NCI-H2081 treated with DMSO at 0.1 percent for 48 hours (cell line): Measurements from ENCODE around the gene LRRC55.

ENCODE experiments used
- DNase-seq: peaks from one replicate; lab custom pipeline; 2025; lab: John Stamatoyannopoulos, UW

LRRC55 gene, protein sequence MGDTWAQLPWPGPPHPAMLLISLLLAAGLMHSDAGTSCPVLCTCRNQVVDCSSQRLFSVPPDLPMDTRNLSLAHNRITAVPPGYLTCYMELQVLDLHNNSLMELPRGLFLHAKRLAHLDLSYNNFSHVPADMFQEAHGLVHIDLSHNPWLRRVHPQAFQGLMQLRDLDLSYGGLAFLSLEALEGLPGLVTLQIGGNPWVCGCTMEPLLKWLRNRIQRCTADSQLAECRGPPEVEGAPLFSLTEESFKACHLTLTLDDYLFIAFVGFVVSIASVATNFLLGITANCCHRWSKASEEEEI

DNA sequence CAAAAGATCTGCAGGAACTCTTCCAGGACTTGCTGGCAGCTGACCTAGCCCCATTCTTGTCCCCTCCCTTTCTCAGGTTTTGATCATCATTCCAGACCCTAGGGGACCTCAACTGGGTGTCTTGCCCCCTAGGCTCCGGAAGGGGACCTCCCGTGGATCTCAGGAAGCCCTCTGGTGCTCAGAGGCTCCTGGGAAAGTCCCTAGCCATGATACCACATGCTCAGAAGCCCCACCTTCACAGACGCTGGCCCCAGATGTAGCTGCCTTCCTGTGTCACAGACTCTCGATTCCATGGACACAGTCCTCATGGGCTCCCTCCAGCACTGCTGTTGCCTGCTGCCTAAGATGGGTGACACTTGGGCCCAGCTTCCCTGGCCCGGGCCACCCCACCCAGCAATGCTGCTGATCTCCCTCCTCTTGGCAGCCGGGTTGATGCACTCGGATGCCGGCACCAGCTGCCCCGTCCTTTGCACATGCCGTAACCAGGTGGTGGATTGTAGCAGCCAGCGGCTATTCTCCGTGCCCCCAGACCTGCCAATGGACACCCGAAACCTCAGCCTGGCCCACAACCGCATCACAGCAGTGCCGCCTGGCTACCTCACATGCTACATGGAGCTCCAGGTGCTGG is at the start of gene LRRC55:
Gene LRRC55 (plus strand): TSS at position 276 of the 628 bp plus-strand sequence. CDS start 70 bp downstream, at position 346.
- no peak for DNase-seq

- no peak for DNase-seq
Measured at GRCh38 chr11:57133366-57134038, 48.3 kb upstream of the LRRC55 start.

- no peak for DNase-seq
Measured at GRCh38 chr11:57134284-57134683, 47.5 kb upstream of the LRRC55 start.

DNA sequence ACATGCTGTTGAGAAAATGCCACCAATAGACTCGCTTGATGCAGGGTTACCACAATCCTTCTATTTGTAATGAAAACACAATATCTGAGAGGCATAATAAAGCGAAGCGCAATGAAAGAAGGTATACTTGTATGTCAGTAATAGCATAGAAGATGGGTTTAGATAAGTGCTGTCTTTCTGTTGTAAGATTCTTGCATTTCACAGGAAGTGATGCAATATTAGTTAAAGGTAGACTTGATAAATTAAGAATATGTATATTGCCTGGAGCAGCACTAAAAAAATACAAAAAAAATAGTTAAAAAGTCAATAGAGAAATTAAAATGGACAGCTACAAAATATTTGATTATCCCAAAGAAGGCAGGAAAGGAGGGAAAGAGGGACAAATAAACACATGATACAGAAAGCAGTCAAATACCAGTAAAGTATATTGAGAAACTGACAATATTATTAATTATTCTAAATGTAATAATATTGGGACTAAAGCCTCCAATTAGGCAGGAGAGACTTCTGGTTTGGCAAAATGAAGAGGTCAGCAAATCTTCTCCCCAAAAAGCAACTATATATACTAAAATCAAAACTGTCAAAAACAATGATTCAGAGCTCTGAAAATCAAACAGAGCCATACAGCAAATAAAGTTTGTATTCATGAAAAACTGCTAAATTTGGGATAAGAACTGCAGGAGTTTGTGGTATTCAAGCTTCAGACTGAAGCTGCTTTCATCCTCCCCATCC is 46.6 kb upstream of the LRRC55 start:
- DNase-seq, result no peak

DNA sequence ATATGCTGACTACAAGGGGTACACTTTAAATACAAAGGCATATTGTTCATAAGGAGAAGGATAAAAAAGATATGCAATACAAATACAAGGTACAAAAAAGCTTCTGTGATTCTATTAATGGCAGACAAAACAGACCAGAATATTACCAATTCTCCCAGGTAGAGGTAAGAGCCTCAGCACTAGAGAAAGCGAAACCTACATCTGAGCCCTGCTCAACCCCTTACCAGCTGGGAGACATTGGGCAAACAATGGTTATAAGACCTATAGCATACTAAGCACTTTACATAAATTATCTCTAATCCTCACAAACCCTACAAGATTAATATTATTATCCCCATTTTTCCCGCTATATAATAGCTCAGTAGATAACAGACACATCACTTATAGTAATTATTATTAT is 41.2 kb upstream of the LRRC55 start:
- DNase-seq, result no peak

- no peak for DNase-seq
Measured at GRCh38 chr11:57143459-57143858, 38.3 kb upstream of the LRRC55 start.

DNA sequence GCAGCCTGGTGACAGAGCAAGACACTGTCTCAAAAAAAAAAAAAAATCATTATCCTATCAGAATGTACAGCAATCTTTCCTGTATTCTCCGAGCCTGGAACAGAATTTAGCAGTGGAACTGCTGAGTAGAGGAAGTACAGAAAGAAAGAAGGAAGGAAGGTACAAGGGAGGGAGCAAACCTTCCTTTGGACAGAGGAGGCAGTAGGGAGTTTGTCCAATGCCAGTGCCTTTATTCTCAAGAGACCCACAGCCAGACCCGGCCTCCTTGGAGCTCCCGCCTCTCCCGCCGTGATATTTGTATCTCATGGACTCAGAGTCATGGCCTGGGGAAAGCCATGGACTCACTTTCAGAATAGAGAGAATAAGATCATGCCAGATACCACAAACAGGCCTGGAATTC is 37.7 kb upstream of the LRRC55 start:
- no peak for DNase-seq

- no peak for DNase-seq
Measured at GRCh38 chr11:57144531-57145320, 37.0 kb upstream of the LRRC55 start.

- no peak for DNase-seq
Measured at GRCh38 chr11:57146301-57146700, 35.5 kb upstream of the LRRC55 start.

DNA sequence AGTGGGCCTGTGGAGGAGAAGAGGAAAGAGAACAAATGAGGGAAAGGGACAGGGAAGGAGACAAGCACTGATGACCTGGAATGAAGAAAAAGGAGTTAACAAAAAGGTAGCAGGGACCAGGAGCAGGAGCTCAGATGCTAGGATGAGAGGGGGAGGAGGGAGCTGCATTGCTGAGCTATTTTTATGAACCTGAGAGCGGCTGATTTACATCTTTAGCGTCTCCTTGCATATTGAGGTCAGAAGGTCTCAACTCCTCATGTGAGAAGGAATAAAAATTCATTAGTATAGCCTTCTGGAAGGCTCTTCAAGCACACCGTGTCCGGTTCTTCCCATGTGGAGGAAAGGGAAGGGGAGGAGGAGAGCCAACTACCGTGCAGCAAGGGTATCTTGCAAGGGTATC is 33.1 kb upstream of the LRRC55 start:
- no peak for DNase-seq

- no peak for DNase-seq
Measured at GRCh38 chr11:57150454-57150917, 31.3 kb upstream of the LRRC55 start.

DNA sequence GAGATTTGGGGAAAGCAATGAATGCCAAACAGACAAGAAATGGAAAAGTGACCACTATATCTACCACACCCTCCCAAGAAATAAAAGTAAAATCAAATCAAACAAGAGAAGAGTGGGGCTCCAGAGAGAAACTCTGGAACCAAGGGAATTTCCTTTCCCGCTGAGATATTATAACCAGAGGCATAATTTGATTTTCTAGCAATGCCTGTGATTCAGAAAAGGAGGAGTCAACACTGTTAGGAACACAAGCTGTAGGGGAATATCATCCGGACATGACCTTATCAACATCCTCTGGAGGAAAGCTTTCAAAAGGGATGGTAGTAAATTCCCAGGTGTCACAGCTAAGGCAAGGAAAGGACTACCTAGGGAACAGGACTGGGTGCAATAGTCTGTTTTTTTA is 29.6 kb upstream of the LRRC55 start:
- no peak for DNase-seq

GRCh38 chr11:57153448-57153847 is 28.3 kb upstream of the LRRC55 start:
- no peak for DNase-seq

DNA sequence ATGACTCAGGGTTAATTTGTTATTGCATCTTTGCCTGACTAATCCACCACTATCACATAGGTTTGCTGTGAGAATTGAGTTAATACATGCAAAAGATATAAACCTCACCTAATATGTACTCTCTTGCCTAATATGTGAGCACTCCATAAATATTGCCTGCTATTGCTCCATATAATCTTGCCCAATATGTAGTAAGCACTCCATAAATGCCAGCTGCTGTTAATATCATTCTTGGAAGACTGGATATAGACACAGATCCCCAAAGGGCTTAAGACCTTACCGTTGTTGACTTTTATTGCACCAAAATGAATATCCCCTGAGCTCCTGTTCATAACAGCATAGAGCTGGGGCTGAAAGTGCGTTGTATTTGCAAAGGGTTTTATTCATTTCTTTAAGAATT is 27.0 kb upstream of the LRRC55 start:
- DNase-seq, result no peak

- no peak for DNase-seq
Measured at GRCh38 chr11:57155400-57155799, 26.4 kb upstream of the LRRC55 start.

- no peak for DNase-seq
Measured at GRCh38 chr11:57155838-57156607, 25.7 kb upstream of the LRRC55 start.

DNA sequence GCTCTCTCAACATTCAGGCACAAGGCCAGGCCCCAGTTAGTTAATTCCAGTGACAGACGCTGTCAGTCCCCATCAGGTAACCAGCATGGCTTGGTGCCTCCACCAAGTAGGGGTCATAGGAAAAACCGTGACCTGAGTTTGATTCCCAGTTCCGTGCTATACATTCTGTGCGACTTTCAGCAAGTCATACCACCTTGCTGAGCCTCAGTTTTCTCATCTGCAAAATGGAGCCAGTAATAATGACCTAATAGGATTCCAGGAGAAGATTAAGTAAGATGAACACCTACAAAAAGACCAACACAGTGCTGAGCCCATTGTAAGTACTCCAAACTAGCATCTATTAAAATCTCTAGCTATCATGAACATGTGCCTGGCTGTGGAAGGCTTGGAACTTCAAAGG is 24.8 kb upstream of the LRRC55 start:
- no peak for DNase-seq

- no peak for DNase-seq
Measured at GRCh38 chr11:57157624-57158023, 24.1 kb upstream of the LRRC55 start.

DNA sequence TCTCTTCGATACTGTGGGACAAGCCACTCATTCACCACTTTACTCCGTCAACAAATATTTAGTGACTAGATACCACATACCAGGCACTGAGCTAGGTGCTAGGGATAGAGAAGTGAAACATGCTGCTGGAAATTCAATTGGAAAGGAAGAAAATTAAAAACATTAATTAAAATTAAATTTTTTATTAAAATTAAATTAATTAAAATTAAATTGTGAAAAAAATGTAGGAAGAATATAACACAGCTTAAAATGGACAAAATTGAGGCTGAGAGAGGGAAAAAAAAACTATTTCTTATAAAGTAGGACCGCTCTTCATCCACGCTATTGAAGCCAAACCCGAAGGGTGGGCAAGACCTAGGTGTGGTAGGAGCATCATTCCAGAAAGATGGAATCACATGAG is 23.6 kb upstream of the LRRC55 start:
- DNase-seq, result no peak

DNA sequence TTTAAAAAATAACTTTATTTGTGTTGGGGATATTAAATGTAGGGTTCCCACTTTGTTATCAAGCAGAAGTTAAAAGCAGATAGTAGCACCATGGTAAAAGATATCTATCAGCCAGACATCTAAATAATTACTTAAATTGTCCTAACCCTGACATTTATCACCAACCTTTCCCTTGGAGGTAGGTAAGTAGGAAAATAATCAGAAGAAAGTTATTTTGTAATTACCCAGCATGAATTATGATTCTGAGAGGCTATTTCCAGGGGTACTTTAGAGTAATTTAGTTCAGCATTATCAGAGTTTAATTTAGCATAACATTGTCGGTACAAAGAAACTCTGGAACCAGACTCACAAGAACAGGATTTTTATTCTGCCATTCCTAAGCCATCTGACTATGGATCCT is 23.2 kb upstream of the LRRC55 start:
- DNase-seq, result no peak

DNA sequence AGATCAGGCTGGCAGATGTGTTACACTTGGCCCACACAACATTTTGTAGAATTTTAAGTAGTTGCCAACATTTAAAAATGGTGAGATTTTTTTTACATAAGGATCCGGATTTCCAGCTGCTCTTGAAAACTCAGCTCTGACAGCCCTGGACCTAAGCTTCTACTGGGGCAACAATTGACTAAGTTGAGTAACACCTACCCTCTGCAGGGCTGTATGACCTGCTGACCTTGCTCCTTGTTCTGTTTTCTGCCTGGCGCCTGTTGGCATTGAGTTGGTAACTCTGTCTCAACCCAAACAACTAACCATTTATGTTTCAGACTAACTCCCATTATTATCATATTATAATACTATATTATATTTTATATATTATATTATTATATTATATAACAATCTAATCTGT is 21.1 kb upstream of the LRRC55 start:
- DNase-seq, result no peak
